AG04449 (cell line): ENCODE measurements around the gene RADIL.

ENCODE experiments used
- CTCF ChIA-PET: fragments of 350-600 bp; formaldehyde crosslinking; extraction: SDS; loops from one replicate; lab custom pipeline; 2021; ENCODE audit warnings: antibody characterized with exemption; lab: Yijun Ruan, JAX
- POLR2A ChIA-PET: fragments of 400-600, 350-600 bp; formaldehyde crosslinking; extraction: SDS; loops from one replicate; lab custom pipeline; 2020; ENCODE audit warnings: antibody characterized with exemption, inconsistent platforms; lab: Yijun Ruan, JAX
- DNase-seq: peaks from one replicate; pipeline ENCODE4 v3.0.0-alpha.2; 2010; ENCODE audit warnings: low read depth, low spot score
- H3K4me3 ChIP-seq: 2 replicates; pipeline ENCODE4 v1.5.1; 2011; ENCODE audit warnings: low read depth, mild to moderate bottlenecking, control low read depth, low read length
- TF ChIP-seq, protein P1 (sequence below): IDR thresholded peaks from one replicate; pipeline ENCODE4 v1.5.1; 2011; ENCODE audit warnings: mild to moderate bottlenecking, moderate library complexity, low read length, control low read depth, inconsistent platforms; ENCODE audit not compliant: insufficient read depth; ENCODE audit errors: missing control alignments

RADIL gene

GRCh38 chr7:4836206-4836661, 47.3 kb downstream of the RADIL start:
- TF ChIP-seq, protein P1, sequence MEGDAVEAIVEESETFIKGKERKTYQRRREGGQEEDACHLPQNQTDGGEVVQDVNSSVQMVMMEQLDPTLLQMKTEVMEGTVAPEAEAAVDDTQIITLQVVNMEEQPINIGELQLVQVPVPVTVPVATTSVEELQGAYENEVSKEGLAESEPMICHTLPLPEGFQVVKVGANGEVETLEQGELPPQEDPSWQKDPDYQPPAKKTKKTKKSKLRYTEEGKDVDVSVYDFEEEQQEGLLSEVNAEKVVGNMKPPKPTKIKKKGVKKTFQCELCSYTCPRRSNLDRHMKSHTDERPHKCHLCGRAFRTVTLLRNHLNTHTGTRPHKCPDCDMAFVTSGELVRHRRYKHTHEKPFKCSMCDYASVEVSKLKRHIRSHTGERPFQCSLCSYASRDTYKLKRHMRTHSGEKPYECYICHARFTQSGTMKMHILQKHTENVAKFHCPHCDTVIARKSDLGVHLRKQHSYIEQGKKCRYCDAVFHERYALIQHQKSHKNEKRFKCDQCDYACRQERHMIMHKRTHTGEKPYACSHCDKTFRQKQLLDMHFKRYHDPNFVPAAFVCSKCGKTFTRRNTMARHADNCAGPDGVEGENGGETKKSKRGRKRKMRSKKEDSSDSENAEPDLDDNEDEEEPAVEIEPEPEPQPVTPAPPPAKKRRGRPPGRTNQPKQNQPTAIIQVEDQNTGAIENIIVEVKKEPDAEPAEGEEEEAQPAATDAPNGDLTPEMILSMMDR, result no peak
- CTCF ChIA-PET, result interaction anchor here (0.6 to 0.9 kb wide), 2 partner anchors 43 to 49 kb away, joined by 3 read pairs; no protein-coding TSS in a partner anchor
- DNase-seq, result no peak

DNA sequence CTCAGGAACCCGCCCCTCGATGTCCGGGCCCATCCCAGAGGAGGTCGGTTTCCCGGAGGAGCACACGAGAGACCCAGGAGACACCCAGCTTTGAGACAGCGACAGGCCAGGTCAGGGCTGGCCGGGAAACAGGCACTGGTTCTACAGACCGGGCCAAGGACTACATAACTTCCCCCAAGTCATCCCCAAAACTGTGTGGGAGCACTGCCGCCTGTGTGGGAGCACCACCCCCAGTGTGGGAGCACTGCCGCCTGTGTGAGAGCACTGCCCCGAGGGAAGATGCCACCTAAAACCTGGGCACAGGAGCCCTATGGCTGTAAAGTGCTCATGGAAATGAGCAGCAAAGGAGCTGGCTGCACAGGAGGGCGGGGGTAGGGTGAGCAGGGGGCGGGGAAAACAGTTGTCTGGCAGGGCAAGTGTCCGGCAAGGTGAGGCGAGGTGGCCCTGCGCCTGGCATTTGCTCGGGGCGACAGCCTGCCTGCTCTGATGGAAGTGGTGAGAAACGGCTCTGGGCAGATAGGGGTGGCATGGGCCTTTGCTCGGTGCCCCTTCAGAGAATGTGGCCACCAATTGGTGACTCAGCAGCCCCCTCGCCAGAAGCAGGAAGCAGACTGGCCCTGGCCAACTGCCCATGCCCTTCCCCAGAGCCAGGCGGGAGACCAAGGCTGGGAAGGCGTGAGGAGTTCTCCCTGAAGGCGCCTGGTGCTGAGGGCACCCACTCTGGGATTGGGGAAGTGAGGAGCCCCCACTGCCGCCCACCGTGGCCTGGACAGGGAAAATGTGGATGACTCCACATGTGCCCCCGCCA, 47.9 kb downstream of the RADIL start:
- DNase-seq, result no peak
- TF ChIP-seq, protein P1, result no peak
- CTCF ChIA-PET, result no interaction called here
- no peak overlapping the region for H3K4me3 ChIP-seq
- POLR2A ChIA-PET, result no interaction called here

More at GRCh38 chr7:4836206-4836661, 47.3 kb downstream of the RADIL start:
- no peak overlapping the region for H3K4me3 ChIP-seq
- POLR2A ChIA-PET, result no interaction called here

GRCh38 chr7:4834601-4835397, 48.7 kb downstream of the RADIL start:
- no peak overlapping the region for H3K4me3 ChIP-seq
- CTCF ChIA-PET, result no interaction called here
- POLR2A ChIA-PET, result no interaction called here
- TF ChIP-seq, protein P1, result no peak
- no peak for DNase-seq

- TF ChIP-seq, protein P1, result no peak
- ChIA-PET CTCF (no interaction called here), POLR2A (no interaction called here)
- no peak overlapping the region for H3K4me3 ChIP-seq
- no peak for DNase-seq
These were observed 49.6 kb downstream of the RADIL start for GRCh38 chr7:4833691-4834600.

GRCh38 chr7:4833176-4833575, 50.3 kb downstream of the RADIL start:
- H3K4me3 ChIP-seq, result no peak overlapping the region
- ChIA-PET CTCF (no interaction called here), POLR2A (no interaction called here)
- DNase-seq, result no peak
- TF ChIP-seq, protein P1, result no peak
